Measurements from ENCODE around the gene PKLR. TPM values are rescaled to one million over a fixed set of nuclear protein-coding genes. Genes with fewer than 3 reads are reported as not detected.
A peak's percentile ranks its signal among the peaks of the same experiment; 100 is the strongest.

The PKLR gene
- total RNA-seq, 4 donors from 2014 or later = 0.21 TPM; not detected in 3

GRCh38 chr1:155278689-155279160, 22.5 kb downstream of the PKLR start:
- Histone ChIP-seq H3K27ac (no peak overlapping the region), H3K4me3 (no peak overlapping the region), H3K4me1 (peaks cover 0 to 10% of the 10 kb centered on the region in 2 donors), H3K27me3 (no peaks in the 10 kb centered on the region), H3K9me3 (no peaks in the 10 kb centered on the region), H3K36me3 (no peaks in the 10 kb centered on the region)
- no peak for DNase-seq
- TF ChIP-seq POLR2A (IDR thresholded peaks at IDR 0.05) (no peak), CTCF (IDR thresholded peaks at IDR 0.05) (no peak)
- intact Hi-C loops (cut with DNase I; ENCODE audit: low total_unique reads) = loop anchor here (5.0 kb wide), 1 partner anchor 44 kb away; the partner anchor contains the start of gene RUSC1

DNA sequence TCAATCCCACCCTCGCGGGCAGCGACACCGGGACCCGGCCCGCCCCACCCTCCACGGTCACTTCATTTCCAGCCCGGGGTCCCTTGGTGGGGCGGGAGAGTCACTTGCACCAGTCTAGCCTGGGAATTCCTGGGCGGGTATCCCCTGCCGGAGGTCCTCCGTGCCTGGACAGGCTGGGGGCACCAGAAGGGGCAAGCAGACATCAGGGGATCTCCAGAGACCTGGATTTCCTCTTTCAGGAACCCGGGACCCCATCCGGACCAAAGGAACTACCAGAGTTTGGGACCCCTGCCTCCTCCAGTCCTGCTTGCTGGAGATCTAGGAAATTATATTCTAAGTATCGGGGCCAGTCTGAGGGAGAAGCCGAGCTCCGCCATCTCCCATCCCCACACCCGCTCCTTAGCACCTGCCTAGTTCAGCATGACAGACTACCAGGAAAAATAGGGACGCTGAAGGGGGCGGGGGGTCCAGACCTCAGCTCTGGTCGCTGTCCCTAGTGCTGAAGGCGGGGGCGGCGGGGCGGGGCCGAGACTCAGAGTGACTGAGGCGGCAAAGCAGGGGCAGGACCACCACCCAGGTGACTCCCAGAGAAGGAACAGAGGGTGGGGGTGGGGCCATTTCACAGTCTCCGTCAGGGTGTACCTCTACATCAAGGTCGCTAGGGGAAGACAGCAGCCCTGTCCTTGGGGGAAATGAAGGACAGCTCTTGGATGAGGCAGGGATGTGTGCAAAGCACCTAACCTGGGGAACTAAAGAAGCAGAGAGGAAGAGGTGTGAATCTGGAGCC, 23.1 kb downstream of the PKLR start:
- Histone ChIP-seq H3K27ac (peak overlapping the region; percentile 72 to 73), H3K27me3 (no peaks in the 10 kb centered on the region), H3K4me3 (peak overlapping the region; percentile 50 to 72), H3K4me1 (peaks cover 0 to 10% of the 10 kb centered on the region in 2 donors), H3K36me3 (no peaks in the 10 kb centered on the region), H3K9me3 (no peaks in the 10 kb centered on the region)
- intact Hi-C loops (cut with DNase I; ENCODE audit: low total_unique reads) = loop anchor here (5.0 kb wide), 1 partner anchor 44 kb away; the partner anchor contains the start of gene RUSC1
- TF ChIP-seq CTCF (IDR thresholded peaks at IDR 0.05) = peak in 2 of 4 experiments; percentile 29 to 30
- no peak for TF ChIP-seq POLR2A (IDR thresholded peaks at IDR 0.05)
- DNase-seq = peak; percentile 58 to 59

- DNase-seq = peak; percentile 98 to 99
- intact Hi-C loops (cut with DNase I; ENCODE audit: low total_unique reads) = loop anchor here (5.0 kb wide), 1 partner anchor 45 kb away; the partner anchor contains the start of gene RUSC1
- Histone ChIP-seq H3K27ac (peak within 1 kb of the TSS; percentile 72 to 73), H3K4me1 (peaks cover 3 to 10% of the 10 kb centered on the region in 2 donors), H3K4me3 (peak within 1 kb of the TSS; percentile 50 to 72), H3K9me3 (no peaks in the 10 kb centered on the region), H3K27me3 (no peaks in the 10 kb centered on the region), H3K36me3 (no peaks in the 10 kb centered on the region)
- peak; percentile 51 to 81 (median 80) for TF ChIP-seq CTCF (IDR thresholded peaks at IDR 0.05)
- TF ChIP-seq POLR2A (IDR thresholded peaks at IDR 0.05) = no peak
Measured at GRCh38 chr1:155277070-155277901, 24.0 kb downstream of the PKLR start, which contains the start of gene HCN3. Gene HCN3 (plus strand): TSS chr1:155277463. CDS start chr1:155277591, 128 bp downstream.

GRCh38 chr1:155273343-155274245, 27.6 kb downstream of the PKLR start, which contains the start of gene CLK2:
Gene CLK2 (minus strand): TSS chr1:155273504. CDS start chr1:155270977, 2,527 bp downstream.
- no peaks in the 10 kb centered on the region for H3K9me3 ChIP-seq
- no peaks in the 10 kb centered on the region for H3K27me3 ChIP-seq
- peak; percentile 57 to 89 for TF ChIP-seq POLR2A (IDR thresholded peaks at IDR 0.05)
- peak in 1 of 4 experiments; percentile 7 for TF ChIP-seq CTCF (IDR thresholded peaks at IDR 0.05)
- H3K4me3 ChIP-seq = peak within 1 kb of the TSS; percentile 65 to 90
- intact Hi-C loops (cut with DNase I; ENCODE audit: low total_unique reads) = no loop called here
- peak within 1 kb of the TSS; percentile 85 to 97 for H3K27ac ChIP-seq
- H3K36me3 ChIP-seq = no peaks in the 10 kb centered on the region
- peaks cover 7 to 10% of the 10 kb centered on the region in 2 donors for H3K4me1 ChIP-seq
- DNase-seq = peak; percentile 91 to 96
